ENCODE measurements around the gene NT5C1B.
"Not testable (repeated sequence)": the region's sequence is repeated elsewhere in the genome, so short reads cannot be mapped to it uniquely, and the experiment has no call there.

The NT5C1B gene

DNA sequence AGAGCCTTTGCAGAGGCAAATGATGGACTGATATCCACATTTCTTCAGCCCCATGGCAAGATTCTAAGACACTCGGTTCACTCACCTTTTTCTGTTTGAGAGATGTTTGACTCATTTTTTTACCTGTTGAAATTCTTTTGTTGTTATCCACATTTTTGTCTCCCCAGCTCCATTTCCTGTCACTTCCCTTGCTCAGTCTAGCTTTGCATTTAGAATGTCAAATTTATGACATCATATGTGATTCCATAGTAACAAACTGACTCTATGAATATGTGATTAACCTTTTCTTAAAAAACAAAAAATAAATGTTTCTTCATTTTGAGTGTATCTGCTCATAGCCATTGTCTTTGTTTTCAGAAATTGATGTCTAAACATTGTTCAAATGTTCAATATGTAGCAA is at the start of gene NT5C1B:
NT5C1B (minus strand) TSS at position 216 of the 400 bp plus-strand sequence; CDS start at position 115, 101 bp downstream.
- no peak for DNase-seq (ENCODE audit: low spot score)

- no peak for DNase-seq (ENCODE audit: low spot score)
Observed at GRCh38 chr2:18637196-18637595, 47.8 kb upstream of the NT5C1B start.

DNA sequence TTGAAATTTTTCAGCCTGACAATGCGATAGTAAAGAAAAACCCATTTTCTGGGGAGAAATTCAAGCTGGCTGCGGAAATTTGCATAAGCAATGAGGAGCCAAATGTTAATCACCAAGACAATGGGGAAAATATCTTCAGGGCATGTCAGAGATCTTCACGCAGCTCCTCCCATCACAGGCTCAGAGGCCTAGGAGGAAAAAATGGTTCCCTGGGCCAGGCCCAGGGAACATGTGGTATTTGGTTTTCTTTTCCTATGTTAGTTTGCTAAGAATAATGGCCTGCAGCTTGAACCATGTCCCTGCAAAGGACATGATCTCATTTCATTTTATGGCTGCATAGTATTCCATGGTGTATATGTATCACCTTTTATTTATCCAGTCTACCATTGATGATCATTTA is 43.3 kb upstream of the NT5C1B start:
- not testable (repeated sequence) for DNase-seq (ENCODE audit: low spot score)

DNA sequence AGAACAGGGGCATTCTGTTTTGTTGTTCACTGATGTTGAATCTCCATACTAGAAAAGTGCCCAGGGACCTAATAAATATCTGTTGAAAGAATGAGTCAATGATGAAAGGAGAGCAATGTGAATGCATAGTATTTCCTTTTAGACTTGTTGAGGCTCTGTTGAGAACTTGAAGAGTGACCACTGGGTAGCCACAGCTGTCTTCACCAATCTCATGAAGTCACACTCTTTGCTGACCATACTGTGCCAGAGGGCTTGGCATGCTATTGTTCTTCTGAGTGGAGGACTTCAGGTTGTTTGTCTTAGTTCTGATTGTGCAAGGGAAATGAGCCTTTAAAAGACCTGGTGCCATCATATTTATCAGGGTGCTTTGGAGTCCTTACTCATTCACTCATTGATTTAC is 41.6 kb upstream of the NT5C1B start:
- no peak for DNase-seq (ENCODE audit: low spot score)

DNA sequence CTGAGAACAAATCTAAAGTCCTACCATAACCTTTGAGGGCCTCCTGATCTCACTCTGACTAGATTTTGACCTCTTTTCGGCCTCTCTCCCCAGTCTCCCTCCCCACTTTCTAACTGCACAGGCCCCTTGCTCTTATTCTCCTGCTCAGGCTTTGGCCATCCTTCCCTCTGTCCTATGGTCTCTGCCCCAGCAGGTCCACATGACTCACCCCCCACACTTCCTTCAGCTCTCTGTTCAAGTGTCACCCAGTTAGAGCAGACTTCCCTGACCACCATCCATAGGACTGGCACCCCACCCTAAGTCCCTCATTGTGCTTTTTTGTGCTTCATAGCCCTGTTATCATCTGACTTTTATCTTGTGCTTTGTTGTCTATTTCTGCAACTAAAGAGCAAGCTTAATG is 41.2 kb upstream of the NT5C1B start:
- DNase-seq (ENCODE audit: low spot score), result no peak

GRCh38 chr2:18630101-18630500 is 40.7 kb upstream of the NT5C1B start:
- no peak for DNase-seq (ENCODE audit: low spot score)

DNA sequence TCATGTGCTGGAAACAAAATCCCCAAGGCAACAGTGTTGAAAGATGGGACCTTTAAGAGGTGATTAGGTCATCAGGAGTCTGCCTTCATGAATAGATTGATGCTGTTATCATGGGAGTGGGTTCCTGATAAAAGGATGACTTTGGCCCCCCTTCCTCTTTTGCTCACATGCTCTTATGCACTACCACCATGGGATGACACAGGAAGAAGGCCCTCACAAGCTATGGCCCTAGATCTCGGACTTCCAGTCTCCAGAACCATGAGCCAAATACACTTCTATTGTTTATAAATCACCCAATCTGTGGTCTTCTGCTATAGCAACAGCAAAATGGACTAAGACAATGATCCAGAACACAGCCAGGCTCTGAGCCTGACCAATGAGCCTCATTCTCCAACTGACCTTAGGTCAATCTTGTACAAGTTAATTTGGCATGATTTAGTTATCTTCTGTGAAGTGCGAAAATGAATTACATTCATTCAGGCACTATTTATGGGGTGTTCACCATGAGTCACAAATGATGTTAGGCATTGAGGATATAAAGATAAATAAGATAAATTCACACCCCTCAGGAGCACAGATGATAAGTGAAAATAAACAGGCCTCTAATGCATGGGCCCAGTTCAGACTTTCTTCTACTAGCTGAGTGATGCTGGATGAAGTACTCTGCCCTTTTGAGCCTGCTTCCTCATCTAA is 37.7 kb upstream of the NT5C1B start:
- DNase-seq (ENCODE audit: low spot score), result no peak

GRCh38 chr2:18626256-18626668 is 36.9 kb upstream of the NT5C1B start:
- DNase-seq (ENCODE audit: low spot score), result no peak

DNA sequence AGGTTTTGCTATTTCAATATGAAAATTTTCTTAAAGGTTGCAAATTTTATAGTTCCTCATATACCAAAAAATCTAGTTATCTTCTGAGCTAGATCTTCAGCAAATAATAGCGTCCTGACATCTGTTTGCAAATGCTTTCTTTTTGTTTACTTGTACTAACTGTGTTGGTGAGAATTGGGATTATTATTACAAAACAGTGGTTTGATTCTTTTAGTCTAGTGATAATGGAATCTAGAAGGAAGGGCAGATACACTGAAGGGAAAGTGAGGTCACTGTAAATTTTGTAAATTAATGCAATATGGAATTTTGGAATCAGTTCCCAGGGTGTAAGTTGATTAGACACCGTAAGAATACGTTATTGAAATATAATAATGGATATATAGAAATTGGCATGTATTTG is 36.2 kb upstream of the NT5C1B start:
- no peak for DNase-seq (ENCODE audit: low spot score)

- no peak for DNase-seq (ENCODE audit: low spot score)
Observed at GRCh38 chr2:18623782-18624181, 34.4 kb upstream of the NT5C1B start.

DNA sequence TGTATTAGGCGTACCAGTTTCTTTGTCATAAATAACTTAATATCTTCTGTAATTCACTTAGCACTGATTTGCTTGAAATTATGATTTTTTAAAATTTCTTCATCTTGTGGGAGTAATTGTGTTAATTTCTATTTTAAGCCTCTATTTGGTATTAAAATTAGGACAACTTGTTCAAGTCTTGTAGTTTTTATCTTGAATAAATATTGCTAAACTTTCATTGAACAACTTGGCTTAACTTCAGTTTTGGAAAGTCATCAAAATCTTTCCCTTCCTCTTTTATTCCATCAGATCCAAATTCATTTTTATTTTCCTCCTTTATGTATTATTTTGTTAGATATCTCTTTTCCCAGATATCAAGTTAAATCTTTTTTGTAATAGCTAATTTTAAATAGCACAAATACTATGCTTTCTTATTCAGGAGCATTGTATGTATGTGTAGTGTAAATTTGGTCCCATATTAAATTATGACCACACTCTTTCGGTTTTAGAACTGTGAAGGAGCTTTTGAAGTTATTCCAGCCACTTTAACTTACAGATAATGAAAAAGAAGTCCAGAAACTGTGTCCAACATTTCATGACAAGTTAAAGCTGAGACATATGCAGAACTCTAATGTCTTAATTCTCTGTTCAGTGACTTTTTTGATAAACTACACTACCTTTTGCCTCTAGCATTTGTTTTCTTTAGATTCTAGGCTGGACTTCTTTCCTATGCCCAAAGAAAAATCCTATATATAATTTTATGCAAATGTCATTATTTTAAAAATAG is 31.7 kb upstream of the NT5C1B start:
- DNase-seq (ENCODE audit: low spot score), result no peak

DNA sequence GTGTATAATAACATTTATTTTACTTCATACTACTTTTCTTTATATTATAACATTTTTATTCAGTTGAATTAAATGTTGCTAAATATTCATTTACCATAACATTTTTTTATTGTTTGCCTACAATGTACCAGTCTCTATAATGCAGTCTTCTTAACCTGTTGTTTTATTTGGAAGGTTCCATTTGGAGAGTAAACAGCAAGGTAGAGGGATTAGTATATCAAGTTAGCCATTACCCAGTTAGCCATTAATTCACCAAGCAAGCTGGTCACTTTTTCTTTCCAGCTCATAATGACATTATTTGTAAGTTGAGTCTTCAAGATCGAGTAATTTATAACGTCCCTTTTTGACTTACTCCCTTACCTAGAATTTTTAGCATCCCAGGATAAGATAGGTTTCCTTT is 29.7 kb upstream of the NT5C1B start:
- DNase-seq (ENCODE audit: low spot score), result no peak

DNA sequence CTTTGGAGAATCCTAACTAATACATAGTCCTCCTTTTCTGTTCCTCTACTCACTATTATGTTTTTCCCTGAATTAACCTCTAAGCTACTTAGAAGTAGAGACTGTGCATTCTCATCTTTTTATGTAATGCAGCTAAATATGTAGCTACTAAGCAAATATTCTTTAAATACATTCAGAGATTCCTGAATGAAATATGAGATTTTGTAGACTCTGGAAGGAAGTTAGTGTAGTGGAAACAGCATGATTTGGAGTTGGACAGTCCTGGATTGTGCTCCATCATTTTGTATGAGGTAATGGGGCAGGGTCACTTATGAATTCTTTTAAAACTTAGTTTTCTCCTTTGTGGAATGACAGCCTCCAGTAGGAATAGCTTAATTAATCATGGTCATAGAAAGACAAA is 24.7 kb upstream of the NT5C1B start:
- no peak for DNase-seq (ENCODE audit: low spot score)

DNA sequence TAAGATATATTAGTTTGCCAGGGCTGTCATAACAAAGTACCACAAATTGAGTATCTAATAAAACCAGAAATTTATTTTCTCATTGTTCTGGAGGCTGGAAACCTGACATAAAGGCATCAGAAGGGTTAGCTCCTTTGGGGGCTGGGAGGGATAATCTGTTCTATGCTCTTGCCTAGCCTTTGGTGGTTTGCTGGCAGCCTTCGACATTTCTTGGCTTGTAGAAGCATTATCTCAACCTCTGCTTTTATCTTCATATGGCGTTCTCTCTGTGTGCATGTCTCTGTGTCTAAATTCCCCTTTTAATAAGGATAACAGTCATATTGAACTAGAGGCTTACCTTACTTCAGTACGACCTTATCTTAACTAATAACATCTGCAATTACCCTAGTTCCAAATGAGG is 22.8 kb upstream of the NT5C1B start:
- DNase-seq (ENCODE audit: low spot score), result no peak

- DNase-seq (ENCODE audit: low spot score), result no peak
Observed at GRCh38 chr2:18611604-18612003, 22.2 kb upstream of the NT5C1B start.

- no peak for DNase-seq (ENCODE audit: low spot score)
Observed at GRCh38 chr2:18611184-18611583, 21.8 kb upstream of the NT5C1B start.

GRCh38 chr2:18610651-18611050 is 21.3 kb upstream of the NT5C1B start:
- no peak for DNase-seq (ENCODE audit: low spot score)

- no peak for DNase-seq (ENCODE audit: low spot score)
Observed at GRCh38 chr2:18610090-18610489, 20.7 kb upstream of the NT5C1B start.

GRCh38 chr2:18605115-18605514 is 15.7 kb upstream of the NT5C1B start:
- no peak for DNase-seq (ENCODE audit: low spot score)

DNA sequence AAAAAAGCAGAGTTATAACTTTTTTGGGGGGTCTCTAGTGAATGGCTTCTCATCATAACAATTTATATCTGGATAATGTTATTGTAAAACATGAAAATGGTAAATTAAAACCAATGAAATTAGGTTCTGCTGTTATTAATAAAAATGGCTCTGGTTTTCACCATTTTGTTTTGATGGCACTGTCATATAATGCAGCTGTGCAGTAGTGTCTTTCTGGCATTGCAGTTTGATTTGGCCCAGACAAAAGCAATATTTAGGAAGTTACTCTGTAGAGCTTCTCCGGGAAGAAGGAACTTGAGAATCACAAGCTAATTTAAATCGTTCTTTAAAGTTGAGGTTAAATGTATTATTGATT is 15.1 kb upstream of the NT5C1B start:
- no peak for DNase-seq (ENCODE audit: low spot score)

- DNase-seq (ENCODE audit: low spot score), result no peak
Observed at GRCh38 chr2:18603854-18604530, 14.6 kb upstream of the NT5C1B start.

DNA sequence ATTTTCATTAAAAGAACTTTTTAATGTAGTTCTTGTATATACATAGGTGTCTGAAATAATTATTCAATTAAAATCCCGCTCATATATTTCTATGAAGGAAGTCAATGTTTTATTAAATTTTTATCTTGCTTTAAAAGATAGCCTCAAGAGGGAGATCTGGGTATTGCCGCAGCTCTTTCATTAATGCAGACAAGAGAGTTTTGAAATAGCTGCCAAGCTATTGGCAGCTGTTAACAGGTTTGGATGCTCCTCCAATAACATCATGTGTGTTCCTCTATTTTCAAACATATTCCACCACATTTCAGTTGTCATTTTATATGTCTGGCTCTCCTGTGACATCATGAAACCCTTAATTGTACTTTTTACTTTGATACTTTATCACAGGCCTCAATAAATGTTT is 12.9 kb upstream of the NT5C1B start:
- DNase-seq (ENCODE audit: low spot score), result no peak

- no peak for DNase-seq (ENCODE audit: low spot score)
Observed at GRCh38 chr2:18600255-18600613, 10.9 kb upstream of the NT5C1B start.
